NCI-H1105 (cell line): Measurements from ENCODE around the gene GTF3C4.

Experiments
- DNase-seq: peaks from one replicate; lab custom pipeline; 2025; lab: John Stamatoyannopoulos, UW

Gene GTF3C4

GRCh38 chr9:132670457-132671391 is at the start of gene GTF3C4:
Gene GTF3C4, plus strand, starts transcription at chr9:132670464. Its CDS starts 135 bp downstream, at chr9:132670599.
- no peak for DNase-seq

- DNase-seq = no peak
These were observed 48.1 kb upstream of the GTF3C4 start for GRCh38 chr9:132622159-132622558.

- no peak for DNase-seq
These were observed 44.0 kb upstream of the GTF3C4 start for GRCh38 chr9:132626285-132626684.

- DNase-seq = no peak
These were observed 43.2 kb upstream of the GTF3C4 start for GRCh38 chr9:132627106-132627505.

- no peak for DNase-seq
These were observed 42.7 kb upstream of the GTF3C4 start for GRCh38 chr9:132627594-132627993.

- DNase-seq = no peak
These were observed 41.5 kb upstream of the GTF3C4 start for GRCh38 chr9:132628746-132629145.

- no peak for DNase-seq
These were observed 40.1 kb upstream of the GTF3C4 start for GRCh38 chr9:132630116-132630515.

- peak; percentile 8 for DNase-seq
These were observed 39.5 kb upstream of the GTF3C4 start for GRCh38 chr9:132630811-132631210.

GRCh38 chr9:132631280-132631679 is 39.0 kb upstream of the GTF3C4 start:
- DNase-seq = no peak

GRCh38 chr9:132631685-132632084 is 38.6 kb upstream of the GTF3C4 start:
- no peak for DNase-seq

GRCh38 chr9:132632413-132633129 is 37.7 kb upstream of the GTF3C4 start:
- DNase-seq = no peak

- DNase-seq = no peak
These were observed 35.9 kb upstream of the GTF3C4 start for GRCh38 chr9:132634327-132634726.

- DNase-seq = peak; percentile 86
These were observed 32.9 kb upstream of the GTF3C4 start for GRCh38 chr9:132637351-132637750.

- no peak for DNase-seq
These were observed 32.5 kb upstream of the GTF3C4 start for GRCh38 chr9:132637801-132638200.

GRCh38 chr9:132638240-132638639 is 32.0 kb upstream of the GTF3C4 start:
- DNase-seq = no peak

- peak; percentile 2 for DNase-seq
These were observed 30.9 kb upstream of the GTF3C4 start for GRCh38 chr9:132639322-132639721.

- no peak for DNase-seq
These were observed 29.0 kb upstream of the GTF3C4 start for GRCh38 chr9:132641216-132641615.

- no peak for DNase-seq
These were observed 26.0 kb upstream of the GTF3C4 start for GRCh38 chr9:132644251-132644650.

- no peak for DNase-seq
These were observed 25.0 kb upstream of the GTF3C4 start for GRCh38 chr9:132645306-132645705.

- DNase-seq = no peak
These were observed 24.6 kb upstream of the GTF3C4 start for GRCh38 chr9:132645711-132646110.

GRCh38 chr9:132646726-132647125 is 23.5 kb upstream of the GTF3C4 start:
- DNase-seq = no peak

GRCh38 chr9:132647355-132647754 is 22.9 kb upstream of the GTF3C4 start:
- no peak for DNase-seq

GRCh38 chr9:132647806-132648205 is 22.5 kb upstream of the GTF3C4 start:
- DNase-seq = no peak
